HepG2 (cell line): ENCODE measurements around the gene UCP3. TPM values are rescaled to one million over a fixed set of nuclear protein-coding genes. Genes with fewer than 3 reads are reported as not detected.

ENCODE experiments used
- DMAP1 ChIP-seq: IDR thresholded peaks from 2 replicates; pipeline ENCODE4 v1.6.1; 2016
- IRF2 ChIP-seq: IDR thresholded peaks from 2 replicates; pipeline ENCODE4 v1.6.1; 2018; ENCODE audit warnings: missing genetic modification reagents, missing compliant biosample characterization
- IRF9 ChIP-seq: sonication (generic); formaldehyde crosslinking; IDR thresholded peaks from 2 replicates; pipeline ENCODE4 v1.8.0; 2022; ENCODE audit warnings: missing genetic modification reagents, mild to moderate bottlenecking, borderline replicate concordance
- TFDP1 ChIP-seq: IDR thresholded peaks from 2 replicates; pipeline ENCODE4 v1.6.1; 2016; ENCODE audit warnings: missing compliant biosample characterization, missing genetic modification reagents, borderline replicate concordance
- ZHX2 ChIP-seq, 2 experiments: sonication (generic) in 1 of 2; formaldehyde crosslinking in 1 of 2; IDR thresholded peaks; 2 replicates each; pipeline versions ENCODE4 v1.6.1 to v1.9.0; 2014 to 2022; ENCODE audit warnings: antibody characterized with exemption in 1 of 2, borderline replicate concordance in 1 of 2, inconsistent platforms in 1 of 2, low read depth in 1 of 2, missing genetic modification reagents in 1 of 2
- ZNF362 ChIP-seq: sonication (generic); formaldehyde crosslinking; IDR thresholded peaks from 2 replicates; pipeline ENCODE4 v1.4.0; 2020; ENCODE audit warnings: missing genetic modification reagents, mild to moderate bottlenecking, borderline replicate concordance
- ZNF414 ChIP-seq: sonication (generic); formaldehyde crosslinking; IDR thresholded peaks from 2 replicates; pipeline ENCODE4 v1.5.0; 2020; ENCODE audit warnings: missing genetic modification reagents
- ZNF672 ChIP-seq: sonication (generic); formaldehyde crosslinking; IDR thresholded peaks from 2 replicates; pipeline ENCODE4 v1.8.1; 2022; ENCODE audit warnings: missing genetic modification reagents
- polyA plus RNA-seq, 8 experiments: library from polyadenylated mRNA; depleted of rRNA in 3 of 8; stranded (reverse) in 7 of 8; unstranded in 1 of 8; fragments of >200 nt; fragmentation: Illumina TruSeq in 4 of 8; extraction: Trizol in 4 of 8; gene quantifications; 2 replicates each; pipeline versions ENCODE4 v1.2.1 to v1.2.3, GENCODE V29; 2011 to 2016; ENCODE audit warnings: low read depth in 4 of 8, missing spikeins in 1 of 8, mixed read lengths in 1 of 8; ENCODE audit not compliant: insufficient read depth in 1 of 8
- total RNA-seq, 5 experiments: library from RNA; depleted of rRNA; stranded (reverse); fragments of >200 nt; fragmentation: Illumina TruSeq; extraction: Trizol; gene quantifications; 2 replicates each; pipeline ENCODE4 v1.2.3, GENCODE V29; 2016; ENCODE audit warnings: low read depth in 1 of 5

UCP3 gene
- total and polyA plus RNA-seq, 2 of the 13 experiments (the other 11 are each of a cell fraction or from before 2014, with no cell fraction given): 0.37 TPM; not detected in 1

GRCh38 chr11:73950869-73951710, 57.8 kb downstream of the UCP3 start, which contains the start of gene DNAJB13 (continued):
- TF ChIP-seq ZHX2 (IDR thresholded peaks at IDR 0.05; ENCODE audit: low read depth) (no peak), ZHX2 (CRISPR knock-in tag; IDR thresholded peaks at IDR 0.05; ENCODE audit: borderline replicate concordance) (no peak), IRF9 (CRISPR knock-in tag) (no peak), ZNF672 (CRISPR knock-in tag) (no peak), IRF2 (CRISPR knock-in tag) (peak; percentile 55; the same call in 1 of the 2 replicates), ZNF362 (no peak), TFDP1 (CRISPR knock-in tag) (no peak), ZNF414 (CRISPR knock-in tag) (no peak), DMAP1 (CRISPR knock-in tag) (no peak)
